CD4-positive, alpha-beta T cell treated with Interleukin-1 beta for 1 hour (primary cell): Measurements from ENCODE around the gene TMEM232.
A peak's percentile ranks its signal among the peaks of the same experiment; 100 is the strongest.
"Not testable (repeated sequence)": the region's sequence is repeated elsewhere in the genome, so short reads cannot be mapped to it uniquely, and the experiment has no call there.

Experiments used
- DNase-seq, 2 donors: peaks; one replicate each; pipeline ENCODE4 v3.0.0-alpha.2; 2020 to 2022

TMEM232 gene

GRCh38 chr5:110618941-110619340 is 107.5 kb downstream of the TMEM232 start:
- DNase-seq, result no peak

- no peak for DNase-seq
Measured at GRCh38 chr5:110616009-110616408, 110.5 kb downstream of the TMEM232 start.

DNA sequence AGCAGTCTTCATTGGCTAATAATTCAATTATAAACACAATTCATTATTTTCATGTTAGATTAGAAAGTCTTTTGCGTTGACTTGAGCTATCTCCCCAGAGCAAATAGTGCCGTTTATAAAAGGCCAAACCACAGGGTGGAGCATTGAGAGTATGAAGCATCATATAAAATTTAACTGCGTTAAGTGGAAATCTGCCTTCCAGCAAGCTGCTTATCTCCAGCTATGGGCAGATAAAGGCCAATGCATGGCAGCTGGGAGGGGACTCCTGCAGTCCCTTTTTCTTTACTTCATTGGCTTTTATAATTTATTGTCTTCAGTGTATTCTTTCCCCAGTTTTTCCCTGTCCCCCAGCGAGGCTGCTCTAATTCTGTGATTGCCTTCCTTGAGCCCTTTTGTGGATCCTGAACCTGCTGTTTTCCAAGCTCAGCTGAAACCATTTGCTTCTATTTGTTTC is 113.7 kb downstream of the TMEM232 start:
- no peak for DNase-seq

DNA sequence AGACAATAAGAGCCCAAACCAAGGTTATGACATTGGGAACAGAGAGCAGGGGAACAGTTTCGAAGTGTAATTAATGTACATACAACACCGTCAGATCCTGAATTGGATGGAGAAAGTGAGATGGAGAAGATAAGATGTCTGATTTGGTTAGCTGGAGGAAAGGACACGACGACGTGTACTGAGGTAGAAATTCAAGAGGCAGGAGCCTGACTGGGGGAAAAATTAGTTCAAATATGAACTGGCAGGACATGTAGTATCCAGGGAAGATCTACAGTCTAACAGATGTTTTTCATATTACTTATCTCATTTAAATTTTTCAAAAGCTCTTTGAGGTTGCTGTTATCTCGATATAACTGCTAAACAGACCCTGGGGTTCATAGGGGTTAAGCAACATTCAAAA is 114.7 kb downstream of the TMEM232 start:
- no peak for DNase-seq

DNA sequence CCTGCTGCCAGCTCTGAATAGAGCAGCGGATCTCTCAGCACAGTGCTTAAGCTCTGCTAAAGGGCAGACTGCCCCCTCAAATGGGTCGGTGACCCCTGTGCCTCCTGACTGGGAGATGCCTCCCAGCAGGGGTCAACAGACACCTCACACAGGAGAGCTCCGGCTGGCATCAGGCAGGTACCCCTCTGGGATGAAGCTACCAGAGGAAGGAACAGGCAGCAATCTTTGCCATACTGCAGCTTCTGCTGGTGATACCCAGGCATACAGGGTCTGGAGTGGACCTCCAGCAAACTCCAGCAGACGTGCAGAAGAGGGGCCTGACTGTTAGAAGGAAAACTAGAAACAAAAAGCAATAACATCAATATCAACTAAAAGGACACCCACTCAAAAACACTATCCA is 131.6 kb downstream of the TMEM232 start:
- no peak for DNase-seq

GRCh38 chr5:110590187-110590586 is 136.3 kb downstream of the TMEM232 start:
- peak in 1 of 2 donors; percentile 2 for DNase-seq

DNA sequence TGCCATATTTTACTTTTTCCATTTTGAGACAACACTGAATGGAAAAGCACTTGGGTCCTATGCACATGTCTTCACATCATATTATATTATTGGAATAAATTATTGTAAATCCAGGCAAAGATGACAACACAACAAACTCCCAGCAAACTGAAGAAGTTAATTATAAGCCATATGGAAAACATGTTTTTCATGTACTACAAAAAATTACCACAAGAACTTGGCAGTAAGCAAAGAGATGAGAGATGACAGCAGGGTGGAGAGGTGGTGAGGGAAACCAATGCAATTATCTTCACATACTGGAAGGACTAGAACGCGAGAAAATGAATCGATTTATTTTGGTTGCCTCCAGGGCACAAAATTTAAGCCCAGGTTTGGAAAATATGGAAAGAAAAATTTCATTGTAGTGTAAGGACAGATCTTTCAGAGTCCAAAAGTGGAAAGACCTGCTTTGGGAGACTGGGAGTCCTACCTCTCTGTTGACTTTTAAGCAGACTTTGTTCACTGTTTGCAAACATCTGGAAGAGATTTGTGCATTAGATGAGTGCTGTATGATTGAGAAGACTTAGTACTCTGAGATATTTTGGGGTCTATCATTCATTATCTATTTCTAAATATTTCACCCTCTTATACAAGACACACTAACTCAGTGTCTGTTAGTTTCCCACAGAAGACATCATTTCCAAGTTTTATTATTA is 138.0 kb downstream of the TMEM232 start:
- DNase-seq, result no peak

DNA sequence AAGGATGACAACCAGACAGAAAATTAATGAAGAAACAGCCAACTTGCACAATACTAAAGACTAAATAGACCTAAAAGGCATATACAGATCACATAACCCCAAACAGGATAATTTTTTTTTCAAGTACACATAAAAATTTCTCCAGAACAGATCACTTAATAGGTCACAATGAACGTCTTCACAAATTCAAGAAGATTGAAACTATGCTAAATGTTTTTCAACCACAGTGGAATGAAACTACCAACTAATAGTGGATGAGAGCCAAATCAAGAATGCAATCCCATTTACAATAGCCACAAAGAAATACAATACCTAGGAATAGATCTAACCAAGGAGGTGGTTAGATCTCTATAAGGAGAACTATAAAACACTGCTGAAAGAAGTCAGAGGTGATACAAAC is 145.8 kb downstream of the TMEM232 start:
- DNase-seq, result no peak

DNA sequence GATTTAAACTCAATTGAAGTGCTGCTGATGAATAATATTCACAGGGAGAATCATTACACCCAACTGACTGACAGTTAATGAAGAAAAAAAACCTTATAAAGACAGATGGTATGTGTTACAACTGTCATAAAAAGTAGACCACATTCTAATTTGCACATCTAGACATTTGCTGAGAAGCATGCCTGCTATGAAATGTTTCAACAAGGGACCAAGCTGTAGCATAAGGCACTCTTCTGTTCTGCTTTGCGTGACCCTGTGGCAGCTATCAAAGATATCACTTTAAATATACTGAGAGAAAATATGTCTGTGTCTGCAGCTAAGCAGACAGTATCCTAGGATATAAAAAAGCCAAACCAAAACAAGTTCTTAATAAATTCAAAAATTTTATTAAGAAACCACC is 153.7 kb downstream of the TMEM232 start:
- no peak for DNase-seq

GRCh38 chr5:110562191-110562590 is 164.3 kb downstream of the TMEM232 start:
- DNase-seq, result no peak

DNA sequence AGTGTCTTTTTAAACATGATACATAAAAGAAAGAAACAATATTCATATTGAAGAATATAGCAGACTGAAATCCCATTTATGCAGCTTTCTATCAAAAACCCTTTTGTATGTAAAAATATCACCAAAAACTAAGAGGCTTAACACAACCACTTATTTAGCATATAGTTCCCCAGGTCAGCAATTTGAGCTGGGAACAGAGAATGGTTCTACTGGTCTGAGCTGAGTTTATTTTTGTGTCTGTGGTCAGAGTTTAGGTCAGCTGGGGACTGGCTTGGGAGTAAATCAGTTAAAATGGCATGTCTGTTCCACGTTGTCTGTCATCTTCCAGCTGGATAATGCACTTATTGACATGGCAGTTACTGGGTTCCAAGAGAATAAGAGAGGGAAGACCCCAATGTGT is 165.0 kb downstream of the TMEM232 start:
- DNase-seq, result no peak

DNA sequence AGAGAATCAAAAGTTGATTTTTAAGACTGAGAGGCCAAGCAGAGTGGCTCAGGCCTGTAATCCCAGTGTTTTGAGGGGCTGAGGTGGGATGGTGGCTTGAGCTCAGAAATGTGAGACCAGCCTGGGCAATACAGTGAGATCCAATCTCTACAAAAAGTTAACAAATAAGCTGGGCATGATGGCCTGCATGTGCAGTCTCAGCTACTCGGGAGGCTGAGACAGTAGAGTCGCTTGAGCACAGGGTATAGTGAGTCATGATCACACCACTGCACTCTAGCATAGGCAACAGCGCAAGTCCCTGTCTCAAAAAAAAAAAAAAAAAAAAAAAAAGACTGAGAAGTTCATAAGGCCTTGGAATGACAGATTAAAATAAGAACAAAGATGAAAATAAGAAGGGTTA is 177.2 kb downstream of the TMEM232 start:
- no peak for DNase-seq

DNA sequence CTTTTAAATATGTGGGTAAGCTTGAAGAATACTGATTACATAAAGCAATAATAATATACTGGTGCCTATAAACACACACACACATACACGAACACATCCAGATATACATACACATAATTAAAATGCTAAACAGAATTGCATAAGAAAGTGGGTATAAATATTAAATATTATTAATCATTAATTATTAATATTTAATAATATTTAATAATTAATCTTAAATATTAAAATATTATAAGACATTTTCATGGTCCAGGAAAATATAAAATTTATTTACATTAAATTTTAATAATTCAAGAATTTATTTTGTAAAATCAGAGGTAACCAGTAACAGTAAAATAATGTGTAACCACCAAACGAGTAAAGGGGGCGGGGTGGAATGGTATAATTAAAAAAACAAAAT is 178.3 kb downstream of the TMEM232 start:
- DNase-seq, result no peak

DNA sequence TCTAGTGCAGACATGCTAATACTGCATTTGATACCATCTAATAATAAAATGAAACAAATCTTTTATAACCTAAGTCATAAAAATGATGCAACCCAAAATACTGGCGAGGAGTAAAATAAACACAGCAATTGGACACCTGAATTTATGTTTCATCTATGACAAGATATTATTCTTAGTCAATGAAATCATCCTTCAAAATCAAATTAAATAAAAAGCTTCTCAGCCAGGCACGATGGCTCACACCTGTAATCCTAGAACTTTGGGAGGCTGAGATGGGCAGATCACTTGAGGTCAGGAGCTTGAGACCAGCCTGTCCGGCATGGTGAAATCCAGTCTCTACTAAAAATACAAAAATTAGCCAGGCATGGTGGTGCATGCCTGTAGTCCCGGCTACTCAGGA is 179.0 kb downstream of the TMEM232 start:
- no peak for DNase-seq

GRCh38 chr5:110545716-110546115 is 180.8 kb downstream of the TMEM232 start:
- no peak for DNase-seq

- DNase-seq, result no peak
Measured at GRCh38 chr5:110544603-110545002, 181.9 kb downstream of the TMEM232 start.

DNA sequence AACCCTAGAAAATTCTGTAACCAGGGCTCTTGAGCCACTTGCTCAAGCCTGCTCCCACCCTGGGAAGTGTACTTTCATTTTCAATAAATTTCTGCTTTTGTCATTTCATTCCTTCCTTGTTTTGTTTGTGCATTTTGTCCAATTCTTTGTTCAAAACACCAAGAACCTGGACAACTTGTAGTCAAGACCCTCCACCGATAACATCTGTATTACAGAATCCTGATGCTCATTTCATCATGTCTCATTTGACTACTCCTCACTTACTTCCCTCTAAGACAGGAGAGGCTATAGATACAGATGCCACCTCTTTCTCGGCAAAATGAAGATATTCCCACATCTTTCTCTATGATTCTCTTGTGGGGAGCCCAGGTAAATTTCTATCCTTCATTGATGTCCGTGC is 183.5 kb downstream of the TMEM232 start:
- no peak for DNase-seq

- DNase-seq, result no peak
Measured at GRCh38 chr5:110536120-110537115, 190.1 kb downstream of the TMEM232 start.

DNA sequence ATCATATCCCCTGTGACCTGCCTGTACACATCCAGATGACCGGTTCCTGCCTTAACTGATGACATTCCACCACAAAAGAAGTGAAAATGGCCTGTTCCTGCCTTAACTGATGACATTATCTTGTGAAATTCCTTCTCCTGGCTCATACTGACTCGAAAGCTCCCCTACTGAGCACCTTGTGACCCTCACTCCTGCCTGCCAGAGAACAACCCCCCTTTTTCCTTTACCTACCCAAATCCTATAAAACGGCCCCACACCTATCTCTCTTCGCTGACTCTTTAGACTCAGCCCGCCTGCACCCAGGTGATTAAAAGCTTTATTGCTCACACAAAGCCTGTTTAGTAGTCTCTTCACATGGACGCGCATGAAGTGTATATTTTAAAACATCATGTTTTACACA is 191.3 kb downstream of the TMEM232 start:
- not testable (repeated sequence) for DNase-seq

DNA sequence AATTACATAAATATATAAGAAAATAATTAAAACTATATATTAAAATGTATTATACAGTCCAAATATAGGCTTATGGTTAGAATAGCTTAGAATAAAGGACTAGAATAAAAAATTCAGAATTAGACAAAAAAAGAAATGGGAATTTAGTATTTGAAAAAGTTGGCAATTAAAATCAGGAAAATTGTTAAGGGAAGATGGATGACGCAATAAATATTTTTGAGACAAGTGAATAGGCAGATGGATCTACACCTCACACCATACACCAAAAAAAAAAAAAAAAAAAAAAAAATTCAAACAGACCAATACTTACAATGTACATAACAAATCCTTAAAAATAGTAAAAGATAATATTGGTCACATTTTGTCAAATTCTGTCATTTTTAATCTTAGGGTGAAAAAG is 200.7 kb downstream of the TMEM232 start:
- no peak for DNase-seq

- no peak for DNase-seq
Measured at GRCh38 chr5:110517396-110517795, 209.1 kb downstream of the TMEM232 start.

- no peak for DNase-seq
Measured at GRCh38 chr5:110514030-110514429, 212.4 kb downstream of the TMEM232 start.

- DNase-seq, result no peak
Measured at GRCh38 chr5:110512266-110512665, 214.2 kb downstream of the TMEM232 start.

DNA sequence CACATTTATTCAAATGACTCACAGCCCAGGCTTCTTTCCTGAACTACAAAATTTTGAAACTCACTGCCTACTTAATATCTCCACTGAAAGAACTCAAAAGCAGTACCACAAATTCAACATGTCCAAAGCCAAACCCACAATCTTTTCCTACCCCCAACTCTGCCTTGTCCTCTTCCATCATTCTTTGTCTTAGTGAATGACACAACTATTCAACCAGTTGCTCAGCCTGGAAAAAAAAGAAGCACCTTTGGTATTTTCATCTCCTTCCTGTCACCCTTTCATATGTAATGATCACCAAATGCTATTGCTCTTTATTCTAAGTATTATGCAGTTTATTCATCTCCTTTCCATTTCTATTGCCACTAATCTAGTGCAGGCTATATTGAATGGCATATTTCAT is 216.3 kb downstream of the TMEM232 start:
- no peak for DNase-seq
